ENCODE results near the gene LRGUK.

DNA sequence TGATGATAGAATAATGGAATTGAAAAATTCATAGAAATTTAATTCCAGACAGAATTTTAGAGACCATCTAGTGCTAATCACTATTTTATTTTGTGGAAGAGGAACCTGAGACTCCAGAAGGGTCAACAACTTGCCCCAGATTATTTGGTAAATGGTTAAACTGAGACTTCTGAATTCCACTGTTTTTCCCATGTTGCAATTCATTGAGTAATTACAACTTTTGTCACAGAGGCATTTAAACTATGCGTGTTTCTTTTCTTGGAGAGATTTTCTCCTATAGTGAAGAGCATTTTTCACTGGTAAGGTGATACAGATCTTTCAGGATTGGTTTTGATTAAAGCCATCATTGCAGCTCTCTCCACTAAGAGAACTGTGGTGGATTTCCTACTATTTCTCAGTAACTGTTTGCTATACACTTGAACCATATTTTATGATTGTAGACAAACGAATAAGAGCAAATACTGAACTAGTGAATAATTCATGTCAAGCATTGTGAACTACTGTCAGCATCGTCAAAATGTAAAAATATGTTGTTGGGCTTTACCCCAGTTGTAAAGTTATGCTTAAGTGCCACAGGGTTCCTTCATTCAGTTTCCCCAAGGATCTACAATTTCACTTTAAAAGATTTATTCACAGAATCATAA is 26.5 kb downstream of the LRGUK start:
- TF ChIP-seq POLR2AphosphoS5 (IDR thresholded peaks at IDR 0.05; ENCODE audit: low read depth, low read length) (no peak), POLR2A (IDR thresholded peaks at IDR 0.05; ENCODE audit: low read depth, low read length) (no peak), PAX5 (IDR thresholded peaks at IDR 0.05; ENCODE audit: insufficient read depth, low read length, severe bottlenecking) (no peak), TAF1 (IDR thresholded peaks at IDR 0.05; ENCODE audit: low read depth, low read length) (no peak), SPI1 (IDR thresholded peaks at IDR 0.05; ENCODE audit: low read depth, low read length) (no peak)
